Neuron (in vitro differentiated cells): ENCODE measurements around the gene SDHA.
"Not testable (repeated sequence)": the region's sequence is repeated elsewhere in the genome, so short reads cannot be mapped to it uniquely, and the experiment has no call there.

Source experiments
- H2AFZ ChIP-seq: one replicate; pipeline ENCODE4 v1.6.1; 2013; ENCODE audit warnings: low read depth, mild to moderate bottlenecking, inconsistent platforms, low read length, moderate library complexity
- H3K27me3 ChIP-seq: one replicate; pipeline ENCODE4 v1.6.1; 2013; ENCODE audit warnings: low read length; ENCODE audit not compliant: insufficient read depth
- H3K36me3 ChIP-seq: one replicate; pipeline ENCODE4 v1.6.1; 2013; ENCODE audit warnings: low read length; ENCODE audit not compliant: insufficient read depth
- H3K4me1 ChIP-seq: one replicate; pipeline ENCODE4 v1.6.1; 2013; ENCODE audit warnings: low read length; ENCODE audit not compliant: insufficient read depth
- H3K4me3 ChIP-seq: 2 replicates; pipeline ENCODE4 v1.5.1; 2013; ENCODE audit warnings: mild to moderate bottlenecking, low read length, moderate library complexity
- H3K9me3 ChIP-seq: one replicate; pipeline ENCODE4 v1.6.1; 2013; ENCODE audit warnings: low read length

The SDHA gene

DNA sequence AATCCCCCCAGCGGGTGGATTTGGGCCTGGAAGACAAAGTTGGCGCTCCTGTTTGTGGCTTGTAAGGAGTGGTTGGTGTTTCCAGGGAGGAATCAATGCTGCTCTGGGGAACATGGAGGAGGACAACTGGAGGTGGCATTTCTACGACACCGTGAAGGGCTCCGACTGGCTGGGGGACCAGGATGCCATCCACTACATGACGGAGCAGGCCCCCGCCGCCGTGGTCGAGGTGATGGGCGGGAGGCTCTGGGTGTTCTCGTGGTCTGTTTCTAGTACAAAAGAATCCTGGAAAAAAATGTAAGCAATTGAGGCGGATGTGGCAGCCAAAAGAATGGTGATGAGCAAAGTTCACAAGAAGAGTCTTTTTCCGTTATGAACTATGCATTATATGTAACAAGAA is 7.2 kb downstream of the SDHA start:
- Histone ChIP-seq H3K4me1 (peaks cover 8% of the 10 kb centered on the region), H3K9me3 (no peaks in the 10 kb centered on the region), H3K27me3 (no peaks in the 10 kb centered on the region), H3K4me3 (no peak overlapping the region), H2AFZ (no peak overlapping the region), H3K36me3 (peaks cover 61% of the 10 kb centered on the region)

DNA sequence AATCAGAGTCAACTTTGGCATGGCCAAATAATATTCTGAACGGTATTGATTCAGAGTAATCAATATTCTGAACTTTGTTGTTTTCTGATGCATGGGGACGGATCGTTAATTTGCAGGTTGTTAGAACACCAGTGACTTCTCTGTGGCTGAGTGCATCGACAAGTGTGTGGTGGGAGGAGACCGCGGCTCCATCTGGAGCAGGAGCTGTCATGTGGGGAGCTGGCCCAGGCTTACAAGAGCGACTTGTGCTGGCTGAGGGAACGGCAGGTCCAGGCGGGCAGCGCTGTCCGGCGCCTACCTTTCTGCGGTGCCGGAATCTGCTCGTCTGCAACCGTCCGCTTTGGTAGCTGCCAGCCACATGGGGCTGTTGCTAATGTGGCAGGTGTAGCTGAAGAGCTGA is 9.3 kb downstream of the SDHA start:
- H3K36me3 ChIP-seq = peaks cover 77% of the 10 kb centered on the region
- not testable (repeated sequence) for H3K9me3 ChIP-seq, H3K4me3 ChIP-seq, H3K27me3 ChIP-seq, H3K4me1 ChIP-seq, H2AFZ ChIP-seq

DNA sequence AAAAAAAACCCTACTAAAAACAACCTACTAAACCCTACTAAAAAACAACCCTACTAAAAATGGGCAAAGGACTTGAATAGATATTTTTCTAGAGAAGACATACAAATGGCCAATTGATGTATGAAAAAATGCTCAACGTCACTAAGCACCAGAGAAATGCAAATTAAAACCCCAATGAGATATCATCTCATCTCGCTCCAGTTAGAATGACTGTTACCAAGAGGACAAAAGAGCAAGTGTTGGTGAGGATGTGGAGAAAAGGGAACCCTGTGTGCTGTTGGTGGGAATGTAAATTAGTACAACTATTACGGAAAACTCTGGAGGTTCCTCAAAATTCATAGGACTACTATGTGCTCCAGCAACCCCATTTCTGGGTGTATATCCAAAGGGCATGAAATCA is 10.8 kb downstream of the SDHA start:
- Histone ChIP-seq H3K27me3 (no peaks in the 10 kb centered on the region), H2AFZ (no peak overlapping the region), H3K36me3 (peaks cover 84% of the 10 kb centered on the region)

DNA sequence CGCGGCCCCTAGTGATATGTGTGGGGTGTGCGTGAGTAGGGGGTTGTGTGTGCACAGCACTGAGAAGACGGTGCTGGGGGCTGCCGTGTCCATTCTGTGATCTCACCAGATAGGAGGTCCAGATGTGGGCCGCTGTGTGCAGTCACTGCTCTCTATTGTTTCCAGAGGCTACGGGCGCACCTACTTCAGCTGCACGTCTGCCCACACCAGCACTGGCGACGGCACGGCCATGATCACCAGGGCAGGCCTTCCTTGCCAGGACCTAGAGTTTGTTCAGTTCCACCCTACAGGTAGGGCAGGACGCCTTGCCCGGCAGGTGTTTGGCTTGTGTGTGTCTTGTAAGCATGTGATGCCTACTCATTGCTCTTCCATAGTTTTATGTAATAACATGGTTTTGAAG is 12.6 kb downstream of the SDHA start:
- Histone ChIP-seq H3K4me3 (no peak overlapping the region), H3K27me3 (no peaks in the 10 kb centered on the region), H2AFZ (no peak overlapping the region), H3K9me3 (no peaks in the 10 kb centered on the region), H3K4me1 (no peaks in the 10 kb centered on the region), H3K36me3 (peaks cover 80% of the 10 kb centered on the region)

More for the DNA sequence above, 10.8 kb downstream of the SDHA start:
- H3K9me3 ChIP-seq = no peaks in the 10 kb centered on the region
- no peaks in the 10 kb centered on the region for H3K4me1 ChIP-seq
- no peak overlapping the region for H3K4me3 ChIP-seq

GRCh38 chr5:231661-232060 is 13.5 kb downstream of the SDHA start:
- no peaks in the 10 kb centered on the region for H3K9me3 ChIP-seq
- H3K27me3 ChIP-seq = no peaks in the 10 kb centered on the region
- H3K4me3 ChIP-seq = no peak overlapping the region
- H3K36me3 ChIP-seq = peaks cover 77% of the 10 kb centered on the region
- no peak overlapping the region for H2AFZ ChIP-seq
- H3K4me1 ChIP-seq = no peaks in the 10 kb centered on the region

GRCh38 chr5:233426-233825 is 15.3 kb downstream of the SDHA start:
- H3K27me3 ChIP-seq, H3K4me1 ChIP-seq, H3K9me3 ChIP-seq, H2AFZ ChIP-seq, H3K4me3 ChIP-seq: not testable (repeated sequence)
- H3K36me3 ChIP-seq = peaks cover 75% of the 10 kb centered on the region

GRCh38 chr5:234450-234849 is 16.3 kb downstream of the SDHA start:
- Histone ChIP-seq H3K4me1 (no peaks in the 10 kb centered on the region), H3K4me3 (no peak overlapping the region), H3K9me3 (no peaks in the 10 kb centered on the region), H2AFZ (no peak overlapping the region), H3K27me3 (no peaks in the 10 kb centered on the region), H3K36me3 (peaks cover 72% of the 10 kb centered on the region)

DNA sequence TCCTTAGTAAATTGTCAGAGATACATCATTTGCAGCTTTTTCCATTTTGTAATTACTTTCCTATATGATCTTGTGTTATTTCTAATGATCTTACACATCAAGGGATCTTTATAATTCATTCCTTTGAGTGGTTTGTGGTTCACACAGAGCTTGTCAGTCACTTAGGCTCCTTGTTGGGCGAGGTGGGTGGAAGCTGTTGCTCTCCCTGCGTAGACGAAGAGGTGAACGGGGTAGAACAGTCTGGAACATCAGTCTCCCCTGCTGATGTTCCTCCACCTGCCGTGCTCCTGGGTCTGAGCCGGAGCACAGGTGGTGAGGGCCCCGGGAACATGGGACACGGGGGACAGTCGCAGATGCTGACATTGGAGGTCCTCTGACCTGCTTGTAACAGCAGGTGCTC is 17.4 kb downstream of the SDHA start:
- not testable (repeated sequence) for H3K4me1 ChIP-seq, H3K9me3 ChIP-seq, H3K27me3 ChIP-seq, H3K4me3 ChIP-seq, H2AFZ ChIP-seq
- peaks cover 75% of the 10 kb centered on the region for H3K36me3 ChIP-seq

- peaks cover 69% of the 10 kb centered on the region for H3K36me3 ChIP-seq
- not testable (repeated sequence) for H3K4me3 ChIP-seq, H2AFZ ChIP-seq, H3K27me3 ChIP-seq, H3K4me1 ChIP-seq, H3K9me3 ChIP-seq
These were observed 19.8 kb downstream of the SDHA start for GRCh38 chr5:237931-238330.

DNA sequence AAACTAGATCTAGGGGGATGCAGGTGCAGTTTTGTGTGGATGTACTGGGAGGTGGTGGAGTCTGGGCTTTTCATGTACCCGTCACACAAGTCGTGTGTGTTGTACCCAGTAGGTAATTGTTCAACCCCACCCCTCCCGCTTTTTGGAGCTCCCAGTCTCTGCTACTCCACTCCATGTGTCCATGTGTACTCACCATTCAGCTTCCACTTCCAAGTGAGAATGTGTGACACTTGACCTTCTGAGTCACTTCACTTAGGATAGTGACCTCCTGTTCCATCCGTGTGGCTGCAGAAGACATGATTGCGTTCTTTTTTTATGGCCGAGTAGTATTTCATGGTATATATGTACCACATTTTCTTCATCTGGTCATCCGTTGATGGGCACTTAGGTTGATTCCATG is 22.4 kb downstream of the SDHA start:
- not testable (repeated sequence) for H3K27me3 ChIP-seq, H3K4me3 ChIP-seq, H2AFZ ChIP-seq, H3K4me1 ChIP-seq, H3K9me3 ChIP-seq
- peaks cover 57% of the 10 kb centered on the region for H3K36me3 ChIP-seq

- not testable (repeated sequence) for H2AFZ ChIP-seq, H3K4me3 ChIP-seq, H3K27me3 ChIP-seq, H3K4me1 ChIP-seq, H3K9me3 ChIP-seq
- peaks cover 54% of the 10 kb centered on the region for H3K36me3 ChIP-seq
These were observed 23.0 kb downstream of the SDHA start for GRCh38 chr5:241045-241669.

DNA sequence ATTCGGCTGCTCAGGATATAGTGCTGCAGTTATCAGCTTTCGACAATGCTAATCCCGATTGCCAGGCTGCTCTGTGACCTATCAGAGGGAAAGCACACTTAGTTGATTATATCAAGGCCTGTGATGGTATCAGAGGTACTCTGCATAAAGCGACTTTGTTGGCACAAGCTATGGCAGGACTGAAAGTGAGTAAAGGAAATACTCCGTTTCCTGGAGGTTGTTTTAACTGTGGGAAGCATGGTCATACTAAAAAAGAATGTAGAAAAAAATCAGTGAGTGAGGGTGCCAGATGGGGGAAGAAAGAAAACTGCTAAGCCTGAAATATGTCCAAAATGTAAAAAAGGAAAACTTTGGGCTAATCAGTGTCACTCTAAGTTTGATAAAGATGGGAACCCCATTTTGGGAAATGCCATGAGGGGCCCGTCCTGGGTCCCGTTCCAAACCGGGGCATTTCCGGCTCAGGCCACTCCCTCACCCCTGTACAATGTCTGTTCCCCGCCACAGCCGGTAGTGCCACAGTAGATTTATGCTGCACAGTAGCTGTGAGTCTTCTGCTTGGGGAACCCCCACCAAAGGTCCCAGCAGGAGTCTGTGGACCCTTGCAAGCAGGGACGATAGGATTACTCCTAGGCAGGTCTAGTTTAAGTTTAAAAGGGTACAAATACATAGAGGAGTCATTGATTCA is 25.7 kb downstream of the SDHA start:
- H3K4me3 ChIP-seq, H3K27me3 ChIP-seq, H3K9me3 ChIP-seq, H3K4me1 ChIP-seq, H2AFZ ChIP-seq: not testable (repeated sequence)
- H3K36me3 ChIP-seq = peaks cover 56% of the 10 kb centered on the region

- not testable (repeated sequence) for H2AFZ ChIP-seq, H3K4me3 ChIP-seq, H3K4me1 ChIP-seq, H3K27me3 ChIP-seq, H3K9me3 ChIP-seq
- H3K36me3 ChIP-seq = peaks cover 52% of the 10 kb centered on the region
These were observed 27.6 kb downstream of the SDHA start for GRCh38 chr5:245717-246116.

GRCh38 chr5:250396-250795 is 32.3 kb downstream of the SDHA start:
- not testable (repeated sequence) for H3K9me3 ChIP-seq, H3K4me3 ChIP-seq, H3K27me3 ChIP-seq, H3K4me1 ChIP-seq, H2AFZ ChIP-seq
- peaks cover 59% of the 10 kb centered on the region for H3K36me3 ChIP-seq
